Measurements from ENCODE around the gene RAPSN.

Gene RAPSN

DNA sequence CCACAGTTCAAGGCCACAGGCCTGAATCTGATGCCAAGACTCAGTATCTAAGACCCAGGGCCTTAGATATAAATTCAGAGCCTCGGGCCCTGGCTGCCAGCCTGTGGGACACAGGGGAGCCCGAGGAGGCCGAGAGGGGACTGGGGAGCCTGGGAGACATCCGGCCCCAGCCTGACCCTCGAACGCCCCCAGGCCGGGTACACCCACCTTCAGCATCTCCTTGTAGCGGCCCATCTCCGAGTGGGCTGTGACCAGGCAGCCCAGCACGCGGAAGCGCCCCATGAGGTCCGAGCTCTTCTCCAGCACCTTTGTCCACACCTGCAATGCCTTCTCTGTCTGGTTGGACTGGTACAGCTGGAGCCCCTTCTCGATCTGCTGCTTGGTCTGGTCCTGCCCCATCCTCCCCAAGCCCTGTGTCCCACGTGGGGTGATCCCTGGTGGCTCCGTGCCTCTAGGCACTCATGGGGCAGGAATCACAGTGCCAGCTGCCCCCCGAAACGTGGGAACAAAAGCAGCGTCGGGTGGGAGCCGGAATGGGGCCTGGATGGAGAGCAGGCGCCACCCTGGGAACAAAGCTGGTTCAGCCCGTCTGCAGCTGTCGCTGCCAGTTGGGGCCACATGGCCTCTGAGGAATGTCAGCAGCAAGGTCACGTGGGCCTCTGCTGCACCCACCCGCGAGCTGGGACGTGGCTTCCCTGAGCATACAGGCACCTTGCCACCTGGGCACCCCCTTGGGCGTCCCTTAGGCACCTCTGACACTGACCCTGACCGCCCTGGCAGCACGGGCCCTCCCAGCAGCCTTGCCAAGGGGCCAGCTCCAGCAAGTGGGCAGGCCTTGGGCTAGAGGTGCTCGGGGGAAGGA is at the start of gene RAPSN:
TSS of gene RAPSN (minus strand) at position 571 of the 862 bp plus-strand sequence. CDS start at position 399, 172 bp downstream.
- no peak for DNase-seq

DNA sequence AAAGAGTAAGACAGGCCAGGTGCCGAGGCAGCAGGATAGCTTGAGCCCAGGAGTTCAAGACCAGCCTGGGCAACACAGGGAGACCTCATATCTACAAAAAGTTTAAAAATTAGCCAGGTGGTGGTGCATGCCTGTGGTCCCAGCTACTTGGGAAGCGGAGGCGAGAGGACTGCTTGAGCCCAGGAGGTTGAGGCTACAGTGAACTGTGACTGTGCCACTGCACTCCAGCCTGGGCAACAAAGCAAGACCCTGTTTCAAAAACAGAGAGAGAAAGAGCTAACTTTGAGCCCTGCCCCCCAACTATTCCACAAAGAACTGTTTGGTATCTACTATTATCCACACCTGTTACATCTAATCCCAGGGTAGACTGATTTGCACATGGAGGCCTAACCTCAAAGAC is 49.2 kb upstream of the RAPSN start:
- DNase-seq: no peak

DNA sequence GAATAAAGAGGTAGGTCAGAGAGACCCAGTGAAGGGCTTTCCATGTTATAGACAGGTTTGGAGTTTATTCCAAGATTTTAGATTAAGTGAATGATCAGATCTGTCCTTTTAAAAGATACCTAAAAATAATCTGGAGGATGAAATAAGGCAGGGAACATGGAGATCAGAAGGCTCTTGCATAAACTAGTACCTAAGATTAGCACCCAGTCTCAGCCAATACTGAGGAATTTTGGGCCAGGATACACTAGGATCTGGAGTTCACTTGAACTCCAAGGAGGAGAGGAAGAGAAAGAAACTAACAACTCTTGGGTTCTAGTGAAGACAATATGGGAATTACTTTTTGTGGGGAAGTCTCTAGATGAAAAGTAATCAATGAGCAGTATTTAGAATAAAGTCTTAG is 47.9 kb upstream of the RAPSN start:
- DNase-seq: no peak

DNA sequence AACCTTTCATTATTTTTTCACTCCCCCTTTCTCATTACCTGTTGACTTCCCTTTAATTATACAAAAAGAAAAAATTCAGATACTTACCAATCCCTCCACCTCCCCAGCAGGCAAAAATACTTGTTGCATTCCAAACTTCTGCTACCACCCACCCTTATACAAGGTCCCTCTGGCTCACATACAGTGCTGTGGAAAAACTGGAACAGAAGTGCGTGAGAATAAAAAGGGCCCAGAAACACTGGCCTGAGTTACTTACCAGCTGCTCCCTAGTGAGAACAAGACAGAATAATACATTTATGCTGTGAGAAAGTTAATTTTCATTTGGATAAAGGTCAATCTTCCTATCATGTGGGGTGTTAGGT is 46.9 kb upstream of the RAPSN start:
- no peak for DNase-seq

DNA sequence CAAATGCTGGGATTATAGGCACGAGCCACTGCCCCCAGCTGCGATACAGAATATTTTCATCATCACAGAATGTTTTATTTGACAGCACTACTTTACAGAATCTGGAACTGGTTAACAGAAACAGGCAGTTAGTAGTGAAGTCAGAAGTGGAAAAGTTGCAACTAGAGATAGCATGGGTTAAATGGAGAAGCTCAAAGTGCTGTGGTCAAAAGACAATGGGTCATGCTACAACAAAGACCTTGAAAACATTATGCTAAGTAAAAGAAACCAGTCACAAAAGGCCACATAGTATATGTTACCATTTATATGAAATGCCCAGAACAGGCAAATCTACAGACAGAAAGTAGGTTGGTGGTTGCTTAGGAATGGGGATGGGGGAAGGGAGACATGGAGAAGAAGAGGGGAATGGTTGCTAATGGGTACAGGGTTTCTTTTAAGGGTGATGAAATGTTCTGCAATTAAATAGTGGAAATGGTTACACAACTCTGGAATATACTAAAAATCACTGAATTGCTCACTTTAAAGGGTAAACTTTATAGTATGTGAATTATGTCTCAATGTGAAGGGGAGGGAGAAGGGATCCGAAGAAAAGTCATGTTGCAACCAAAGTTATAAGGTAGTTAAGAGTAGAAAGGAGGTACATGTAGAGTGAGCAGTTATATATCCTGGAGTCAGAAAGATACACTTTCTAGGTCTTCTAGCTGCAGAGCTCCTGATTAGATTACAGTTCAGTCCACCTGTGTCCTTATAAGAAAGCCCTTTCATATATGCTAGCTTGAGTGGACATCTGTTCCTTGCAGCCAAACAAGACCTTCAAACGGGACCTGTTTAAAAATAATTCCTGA is 46.3 kb upstream of the RAPSN start:
- no peak for DNase-seq

DNA sequence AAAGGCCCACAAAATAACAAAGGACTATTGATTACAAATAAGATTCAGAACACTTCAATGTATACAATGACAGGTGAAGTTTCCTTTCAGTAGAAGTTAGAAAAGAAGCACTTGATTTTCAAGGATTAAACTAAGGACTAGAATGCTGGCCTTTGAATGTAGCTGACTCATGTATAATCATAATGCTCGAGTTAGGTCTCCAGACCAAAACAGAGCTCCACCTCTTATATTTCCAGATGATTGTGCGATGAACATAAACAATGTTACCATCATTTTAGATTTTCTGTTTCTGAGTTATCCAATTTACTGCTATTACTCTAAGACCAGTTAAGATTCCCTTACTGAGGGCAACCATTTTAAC is 40.4 kb upstream of the RAPSN start:
- no peak for DNase-seq

DNA sequence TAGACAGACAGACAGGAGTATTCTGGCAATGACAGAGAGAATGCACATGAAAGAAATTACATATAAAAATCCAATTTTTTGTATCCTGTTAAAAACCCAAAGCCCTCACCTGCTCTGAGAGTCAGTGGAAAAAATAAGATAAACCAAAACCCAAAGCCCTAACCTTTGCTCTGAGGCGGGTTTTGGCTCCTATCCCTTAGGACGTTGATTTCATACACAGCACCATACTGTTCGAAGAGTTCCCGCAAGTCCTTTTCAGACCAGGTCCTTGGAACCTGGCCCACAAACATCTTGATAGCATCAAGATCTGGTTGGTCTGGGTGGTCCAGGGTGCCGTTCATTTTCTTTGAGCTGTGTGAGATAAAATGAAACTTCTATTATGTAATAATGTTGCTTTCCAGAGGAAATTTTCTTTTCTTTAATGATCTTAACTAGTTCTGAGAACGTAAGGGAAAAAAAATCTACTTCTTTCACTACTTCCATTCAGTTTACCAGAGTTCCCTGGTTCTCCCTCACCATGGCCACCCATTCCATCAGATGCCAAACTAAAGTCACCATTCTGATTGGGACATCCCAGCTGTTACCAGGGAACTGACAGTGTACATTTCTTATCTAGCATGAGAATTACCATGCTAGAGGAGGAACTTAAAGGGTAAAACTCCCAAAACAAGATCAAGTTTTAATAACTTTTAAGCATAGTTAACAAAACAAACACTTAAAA is 39.9 kb upstream of the RAPSN start:
- no peak for DNase-seq

DNA sequence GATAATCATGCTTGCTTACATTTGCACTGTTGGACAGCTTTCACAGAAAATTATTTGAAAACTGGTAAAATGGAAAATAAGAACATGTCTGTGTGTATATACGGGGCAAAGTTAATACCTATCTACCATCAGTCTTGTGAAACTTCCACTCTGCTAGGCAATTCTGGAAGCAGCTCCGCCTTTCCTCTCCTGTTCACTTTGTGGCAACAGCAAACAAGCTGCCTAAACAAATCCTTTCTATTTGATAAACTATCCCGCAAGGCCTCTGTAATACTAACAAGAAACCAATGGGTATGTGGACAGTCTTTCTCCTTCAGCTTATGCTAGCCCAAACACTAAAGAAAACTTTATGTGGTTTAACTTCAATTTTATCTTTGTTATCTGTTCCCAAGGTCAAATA is 39.2 kb upstream of the RAPSN start:
- DNase-seq: no peak

DNA sequence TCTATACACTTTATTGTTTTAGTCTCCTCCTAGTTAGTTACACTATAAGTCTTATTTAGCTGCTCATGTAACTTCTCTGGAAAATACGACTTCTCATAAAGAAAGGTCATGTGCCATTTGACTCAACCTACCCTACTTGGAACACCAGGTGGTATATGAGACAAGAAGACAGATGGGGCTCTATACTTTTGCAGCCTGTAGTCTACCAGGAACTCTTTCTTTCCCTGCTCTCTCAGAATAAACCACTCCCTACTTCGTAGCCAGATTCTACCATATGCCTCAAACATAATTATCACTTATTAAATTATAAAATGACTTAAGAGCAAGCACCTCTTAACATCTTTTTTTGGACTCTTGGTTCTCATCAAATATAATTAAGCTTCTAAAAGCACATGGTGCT is 38.5 kb upstream of the RAPSN start:
- no peak for DNase-seq

DNA sequence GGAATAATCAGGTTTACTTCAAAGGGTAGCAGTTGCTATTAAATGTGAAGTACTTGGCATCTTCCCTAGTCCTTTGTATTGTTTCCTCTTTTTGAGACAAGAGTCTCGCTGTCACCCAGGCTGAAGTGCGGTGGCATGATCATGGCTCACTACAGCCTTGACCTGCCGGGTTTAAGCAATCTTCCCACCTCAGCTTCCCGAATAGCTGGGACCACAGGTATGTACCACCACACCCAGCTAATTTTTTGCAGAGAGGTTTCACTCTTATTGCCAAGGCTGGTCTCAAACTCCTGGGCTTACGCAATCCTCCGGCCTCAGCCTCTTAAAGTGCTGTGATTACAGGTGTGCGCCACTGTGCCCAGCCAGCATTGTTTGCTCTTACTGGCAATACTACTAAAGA is 36.2 kb upstream of the RAPSN start:
- no peak for DNase-seq

DNA sequence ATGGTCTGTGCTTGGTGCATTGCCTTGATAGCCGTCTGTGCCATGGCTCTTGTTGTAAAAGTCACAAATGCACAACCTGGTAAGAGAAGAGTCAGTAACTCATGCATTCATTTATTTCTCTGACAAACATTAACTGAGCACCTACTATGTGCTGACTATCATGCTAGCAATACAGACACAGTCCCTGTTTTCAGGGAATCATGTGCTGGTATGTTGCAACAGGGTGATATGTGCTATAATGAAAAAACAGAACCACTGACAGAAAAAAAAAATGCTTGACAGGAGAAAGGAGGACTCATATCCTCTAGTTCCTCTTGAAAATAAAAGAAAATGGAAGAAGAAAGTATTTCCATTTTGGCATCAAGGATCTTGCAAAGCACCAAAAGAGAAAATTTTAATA is 34.5 kb upstream of the RAPSN start:
- no peak for DNase-seq

DNA sequence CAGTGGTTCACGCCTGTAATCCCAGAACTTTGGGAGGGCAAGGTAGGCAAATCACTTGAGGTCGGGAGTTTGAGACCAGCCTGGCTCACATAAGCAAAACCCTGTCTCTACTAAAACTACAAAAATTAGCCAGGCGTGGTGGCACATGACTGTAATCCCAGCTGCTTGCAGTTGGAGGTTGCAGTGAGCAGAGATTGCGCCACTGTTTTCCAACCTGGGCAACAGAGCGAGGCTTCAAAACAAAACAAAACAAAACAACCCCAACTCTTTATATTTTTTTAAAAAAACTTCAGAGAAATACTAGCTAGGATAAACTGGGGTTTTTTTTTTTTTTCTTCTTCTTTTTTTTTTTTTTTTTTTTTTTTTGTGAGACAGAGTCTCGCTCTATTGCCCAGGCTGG is 31.8 kb upstream of the RAPSN start:
- DNase-seq: no peak

DNA sequence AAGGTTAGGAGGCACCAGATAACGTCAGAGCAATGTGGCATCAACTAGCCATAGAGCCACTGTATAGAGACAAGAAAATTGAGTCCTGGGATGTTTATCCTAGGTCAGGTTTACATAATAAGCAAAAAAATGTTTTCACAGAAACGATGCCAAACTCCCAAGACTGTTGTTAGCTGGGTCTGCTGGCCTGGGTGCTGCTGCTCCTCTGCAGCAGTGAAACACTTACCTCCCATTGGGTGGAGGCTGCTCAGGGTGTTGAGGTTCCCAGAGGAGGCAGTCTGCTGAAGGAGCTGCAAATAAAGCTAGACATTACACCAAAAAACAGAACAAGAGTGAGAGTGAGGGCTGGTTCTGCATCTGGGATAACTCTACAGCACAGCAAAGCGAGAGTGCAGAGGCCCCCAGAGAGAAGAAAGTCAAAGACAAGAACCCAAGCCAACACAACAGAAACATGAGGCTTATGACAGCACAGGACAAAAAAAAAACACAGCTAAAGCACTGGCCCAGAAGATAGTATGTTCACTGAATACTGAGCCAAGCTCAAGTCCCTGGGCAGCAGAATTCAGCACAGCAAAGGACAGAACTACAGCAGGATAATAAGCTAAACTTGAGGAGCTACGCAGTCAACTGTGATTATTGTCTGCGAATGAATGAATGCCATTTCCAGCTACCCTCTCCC is 29.9 kb upstream of the RAPSN start:
- DNase-seq: no peak

DNA sequence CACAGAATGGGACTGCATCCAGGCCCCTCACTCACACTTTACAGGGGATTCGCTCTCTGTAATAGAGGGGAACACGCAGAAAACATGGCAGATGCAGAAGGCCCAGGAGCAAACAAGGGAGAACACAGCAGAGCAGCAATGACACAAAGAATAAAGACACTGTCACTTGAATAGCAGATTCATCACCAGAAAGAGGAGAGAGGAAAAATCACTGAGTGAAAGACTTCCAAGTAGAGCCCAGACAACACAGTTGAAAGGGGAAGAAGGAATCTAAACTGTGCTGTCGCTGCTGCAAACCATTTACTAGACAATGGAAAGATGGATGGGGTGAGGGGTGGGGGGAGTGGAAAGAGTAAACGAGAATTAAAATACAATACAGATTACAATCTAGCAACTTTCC is 28.8 kb upstream of the RAPSN start:
- no peak for DNase-seq

DNA sequence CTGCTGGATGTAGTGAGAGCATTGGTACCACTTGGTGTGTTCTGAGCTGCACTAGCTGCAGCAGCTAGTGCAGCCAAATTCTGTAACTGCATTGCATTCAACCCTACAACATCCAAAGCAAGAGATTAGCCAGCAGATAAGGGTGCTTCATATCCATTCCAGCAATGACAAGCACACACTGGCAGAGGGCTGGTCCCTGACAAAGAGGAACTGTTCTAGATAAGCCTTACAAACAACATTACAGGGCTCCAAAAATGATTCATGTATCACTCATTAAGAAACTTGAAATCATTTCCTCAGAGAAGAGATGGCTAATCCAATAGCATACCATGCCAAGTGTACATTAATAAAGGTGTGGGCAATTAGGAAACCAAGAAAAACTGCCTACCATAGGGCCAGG is 28.4 kb upstream of the RAPSN start:
- no peak for DNase-seq

DNA sequence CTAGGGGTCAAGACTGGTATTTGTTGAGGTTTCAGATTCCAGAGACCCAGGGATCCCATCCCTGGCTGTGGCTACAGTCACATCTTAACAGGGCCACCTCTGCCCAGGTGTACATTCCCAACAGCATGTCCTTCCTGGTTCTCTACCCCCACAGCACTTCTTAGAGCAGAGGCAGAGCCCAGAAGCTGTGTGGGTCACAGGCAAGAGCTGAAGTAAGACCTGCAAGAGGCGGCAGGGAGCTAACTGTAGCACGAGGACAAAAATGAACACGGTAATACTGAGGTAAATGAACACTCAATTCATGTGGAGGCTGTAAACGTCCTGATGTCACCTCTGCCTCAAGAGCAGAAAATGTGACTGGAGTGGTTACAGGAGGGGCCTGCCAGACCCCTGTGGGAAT is 21.7 kb upstream of the RAPSN start:
- DNase-seq: no peak

DNA sequence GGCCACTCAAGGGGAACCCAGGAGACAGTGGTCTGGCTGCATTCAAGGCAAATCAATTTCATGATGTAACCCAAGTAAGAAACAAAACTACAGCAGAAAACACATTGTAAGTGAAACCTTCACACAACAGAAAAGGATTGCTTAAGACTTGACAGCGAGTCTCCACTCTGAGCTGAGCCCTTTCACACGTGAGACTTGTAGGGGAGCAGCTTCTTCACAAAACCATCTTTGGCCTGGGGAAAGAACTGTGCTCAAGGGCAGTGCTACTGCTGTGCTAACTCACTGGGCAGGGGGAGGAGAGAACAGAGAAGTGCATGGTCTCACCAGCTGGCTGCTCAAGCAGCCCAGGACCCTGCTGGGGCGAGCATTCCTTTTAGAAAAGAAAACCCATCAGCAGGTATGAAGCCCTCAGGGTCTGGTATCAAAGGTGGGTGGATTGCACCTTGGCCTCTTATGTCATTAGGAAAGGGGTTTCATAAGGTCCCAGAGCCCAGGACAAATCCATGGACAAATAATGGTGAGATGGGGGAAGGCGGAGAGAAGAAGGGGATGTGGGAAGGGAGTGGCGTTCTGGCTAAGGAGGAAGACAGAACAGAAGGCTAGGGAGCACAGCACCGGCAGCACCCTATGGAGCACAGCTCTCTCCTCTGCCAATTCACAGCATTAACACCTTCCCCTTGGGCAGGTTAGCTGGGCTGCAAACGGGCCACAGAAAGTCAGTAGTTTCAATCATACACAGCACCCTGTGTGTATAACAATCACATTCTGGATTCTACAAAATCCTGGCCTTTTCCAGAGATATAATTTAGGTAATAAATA is 20.6 kb upstream of the RAPSN start:
- no peak for DNase-seq

DNA sequence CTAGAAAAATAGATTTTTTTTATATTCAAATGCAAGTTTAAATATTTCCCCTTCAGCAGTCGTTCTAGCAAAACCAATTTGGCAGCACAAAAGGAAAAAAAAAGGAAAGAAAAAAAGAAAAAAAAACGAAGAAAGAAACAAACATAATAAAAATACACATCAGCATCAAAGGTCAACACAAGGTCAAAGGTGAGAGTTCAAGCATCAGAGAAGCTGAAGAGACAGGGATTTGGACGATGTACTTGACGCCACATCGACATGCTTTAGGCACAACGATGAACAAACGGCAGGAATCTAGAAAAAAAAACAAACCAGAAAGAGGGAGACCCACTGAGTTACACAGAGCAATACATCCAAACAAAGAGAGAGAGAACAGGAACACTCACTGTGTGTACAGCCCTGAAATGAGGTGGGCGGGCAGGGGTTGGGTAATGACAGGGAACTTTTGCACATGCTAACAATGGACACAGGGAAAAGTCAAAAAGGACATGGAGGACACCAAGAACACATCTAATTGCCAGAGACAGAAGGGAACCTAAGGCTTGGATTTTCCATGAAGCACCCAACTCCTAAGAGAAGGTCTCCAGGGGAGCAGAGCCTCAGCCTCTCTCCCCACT is 19.8 kb upstream of the RAPSN start:
- DNase-seq: no peak

DNA sequence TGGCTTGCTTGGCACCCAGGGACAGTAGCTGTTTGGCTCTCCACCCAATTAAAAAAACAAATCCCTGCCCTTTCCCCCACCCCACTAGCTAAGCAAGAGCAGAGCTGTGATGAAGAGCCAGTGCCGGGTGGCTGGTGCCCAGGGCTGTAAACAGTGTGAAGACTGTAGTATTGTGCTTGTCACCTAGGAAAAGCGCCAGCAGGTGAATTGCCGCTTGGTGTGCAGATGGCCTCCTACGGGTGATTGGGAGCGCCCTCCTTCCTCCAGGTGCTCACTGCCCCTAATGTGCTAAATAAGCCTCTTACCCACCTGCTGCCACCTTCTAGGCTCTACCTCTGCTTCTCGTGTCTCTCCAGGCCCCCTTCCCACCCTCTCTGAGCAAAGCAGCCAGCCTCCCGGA is 18.4 kb upstream of the RAPSN start:
- no peak for DNase-seq

DNA sequence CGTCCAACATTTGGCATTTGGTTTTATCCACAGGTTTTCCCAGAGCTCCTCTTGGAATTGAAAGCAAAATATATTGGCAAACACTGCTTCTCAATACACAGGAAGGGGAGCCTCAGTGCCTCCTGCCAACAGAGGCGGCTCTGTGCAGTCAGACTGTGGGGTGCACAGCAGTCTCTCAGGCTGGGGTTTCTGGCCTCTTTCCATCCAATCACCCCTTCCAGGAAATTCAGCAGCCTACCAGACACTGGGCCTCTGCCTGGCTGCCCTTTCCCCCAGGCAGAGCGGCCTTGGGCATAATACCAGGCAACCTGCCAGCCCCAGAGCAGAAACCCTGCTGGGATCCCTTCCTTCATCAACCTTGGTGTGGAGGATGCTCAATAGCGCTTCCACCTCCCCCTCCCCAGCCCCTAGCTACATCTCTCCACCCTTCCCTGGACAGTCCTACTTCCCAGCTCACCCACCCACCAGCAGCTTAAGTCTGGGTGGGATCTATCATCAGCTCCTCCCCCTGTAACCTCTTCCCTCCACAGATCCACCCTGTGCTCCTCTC is 17.8 kb upstream of the RAPSN start:
- no peak for DNase-seq

DNA sequence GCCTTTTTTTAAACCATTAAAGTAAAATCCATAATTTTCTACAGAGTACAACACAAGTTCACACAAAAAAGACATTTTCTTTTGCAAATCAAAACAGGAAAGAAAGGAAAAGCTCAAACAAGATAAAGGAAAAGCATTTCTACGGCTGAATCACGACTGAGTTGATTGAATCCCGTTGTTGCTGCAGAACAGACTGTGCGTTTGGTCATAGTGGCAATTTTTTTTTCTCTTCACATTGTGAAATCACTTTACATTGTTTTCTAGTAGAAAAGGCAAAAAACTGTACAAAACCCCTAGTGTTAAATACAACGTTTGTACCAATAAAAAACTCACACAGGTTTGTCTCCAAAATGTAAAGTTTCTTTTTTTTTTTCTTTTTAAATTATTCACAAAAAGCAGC is 17.3 kb upstream of the RAPSN start:
- no peak for DNase-seq

DNA sequence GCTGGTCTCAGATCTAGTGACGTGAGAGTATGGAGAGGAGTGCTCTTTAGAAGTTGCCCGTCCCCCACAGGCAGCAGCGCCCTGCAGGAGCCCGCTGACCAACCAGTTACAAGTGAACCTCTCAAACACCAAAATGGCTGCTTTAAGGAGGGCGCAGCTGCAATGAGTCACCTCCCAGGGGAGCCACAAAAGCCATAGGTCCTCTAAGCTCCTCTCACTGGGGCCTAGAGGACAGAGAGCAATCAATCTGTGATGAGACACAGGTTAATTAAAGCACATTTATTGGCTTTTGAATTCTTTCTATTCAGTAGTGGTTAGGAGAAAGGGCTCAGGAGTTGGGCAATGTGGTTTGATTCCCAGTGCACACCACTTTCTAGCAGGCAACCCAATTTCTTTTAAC is 15.5 kb upstream of the RAPSN start:
- no peak for DNase-seq
